Prostate gland (tissue), 2 donors: ENCODE measurements around the gene CDC34. TPM values are rescaled to one million over a fixed set of nuclear protein-coding genes. Genes with fewer than 3 reads are reported as not detected.

Experiments
- DNase-seq: peaks from one replicate; pipeline ENCODE4 v3.0.0-alpha.2; 2019; ENCODE audit warnings: low spot score
- H3K27ac ChIP-seq, 2 donors: fragments of 200-600 bp; sonication (generic); 2 replicates each; pipeline ENCODE4 v1.5.1; 2017 to 2019
- H3K27me3 ChIP-seq: fragments of 200-600 bp; sonication (generic); replicated peaks from 2 replicates; pipeline ENCODE4 v1.5.1; 2019; ENCODE audit not compliant: insufficient read depth
- H3K36me3 ChIP-seq, 2 donors: fragments of 200-600 bp; sonication (generic); 1 replicate in 1 of 2; 2 replicates in 1 of 2; pipeline versions ENCODE4 v1.5.1 to v1.8.1; 2017 to 2019
- H3K4me1 ChIP-seq: fragments of 200-600 bp; sonication (generic); replicated peaks from 2 replicates; pipeline ENCODE4 v1.5.1; 2019
- H3K4me3 ChIP-seq, 2 donors: fragments of 200-600 bp; sonication (generic); 2 replicates each; pipeline ENCODE4 v1.5.1; 2017 to 2019
- H3K9me3 ChIP-seq: fragments of 200-600 bp; sonication (generic); 2 replicates; pipeline ENCODE4 v1.5.1; 2017
- CTCF ChIP-seq, 4 experiments: fragments of 200-600 bp in 2 of 4; fragments of 450-650 bp in 2 of 4; sonication (generic) in 2 of 4; IDR thresholded peaks; 1 replicate in 3 of 4; 2 replicates in 1 of 4; pipeline ENCODE4 v1.5.1; 2016 to 2019; ENCODE audit warnings: antibody characterized with exemption in 4 of 4, mild to moderate bottlenecking in 2 of 4, moderate library complexity in 2 of 4
- POLR2A ChIP-seq: fragments of 450-650 bp; IDR thresholded peaks from one replicate; pipeline ENCODE4 v1.6.1; 2016; ENCODE audit warnings: antibody characterized with exemption, mild to moderate bottlenecking
- POLR2AphosphoS5 ChIP-seq: sonication (generic); formaldehyde crosslinking; IDR thresholded peaks from one replicate; pipeline ENCODE4 v1.6.1; 2017; ENCODE audit warnings: antibody characterized with exemption
- WGBS: methylation state at CpG from one replicate; pipeline ENCODE4 v1.1.5; 2018; 5-methylcytosine and 5-hydroxymethylcytosine counted together
- intact Hi-C: fragments of 100-400 bp; cut with DNase I; formaldehyde crosslinking; loops from one replicate; pipeline ENCODE4 v1.14.2; 2022
- total RNA-seq, 2 donors: library from RNA; depleted of rRNA; stranded (reverse); fragments of >200 nt; gene quantifications; one replicate each; pipeline ENCODE4 v1.1.0, GENCODE V29; 2016

Gene CDC34
- total RNA-seq, 2 donors from 2014 or later: 93.4 to 159 TPM

GRCh38 chr19:535017-535835, 3.7 kb downstream of the CDC34 start:
- no peak overlapping the region for H3K27ac ChIP-seq
- H3K9me3 ChIP-seq: no peaks in the 10 kb centered on the region
- TF ChIP-seq POLR2AphosphoS5: no peak
- no peak for TF ChIP-seq CTCF (IDR thresholded peaks at IDR 0.05)
- no peak for TF ChIP-seq POLR2A
- WGBS: 56% methylated on average over 16 of the region's 16 CpGs
- H3K4me1 ChIP-seq: peaks cover 9% of the 10 kb centered on the region
- H3K4me3 ChIP-seq: no peak overlapping the region
- intact Hi-C loops: no loop called here
- DNase-seq: no peak
- H3K27me3 ChIP-seq: no peaks in the 10 kb centered on the region
- H3K36me3 ChIP-seq: peaks cover 5 to 10% of the 10 kb centered on the region in 2 donors

- intact Hi-C loops: no loop called here
- no peak overlapping the region for H3K4me3 ChIP-seq
- H3K36me3 ChIP-seq: peaks cover 5 to 15% of the 10 kb centered on the region in 2 donors
- no peaks in the 10 kb centered on the region for H3K27me3 ChIP-seq
- TF ChIP-seq POLR2AphosphoS5 (no peak), CTCF (IDR thresholded peaks at IDR 0.05) (no peak), POLR2A (no peak)
- no peak overlapping the region for H3K27ac ChIP-seq
- H3K4me1 ChIP-seq: peaks cover 9% of the 10 kb centered on the region
- 90% methylated on average over 43 of the region's 55 CpGs for WGBS
- no peaks in the 10 kb centered on the region for H3K9me3 ChIP-seq
- no peak for DNase-seq
These were observed 4.7 kb downstream of the CDC34 start for GRCh38 chr19:536031-536880.

GRCh38 chr19:536881-537404, 5.4 kb downstream of the CDC34 start:
- WGBS: 96% methylated on average over 26 of the region's 26 CpGs
- TF ChIP-seq CTCF (IDR thresholded peaks at IDR 0.05) (no peak), POLR2A (no peak), POLR2AphosphoS5 (no peak)
- H3K36me3 ChIP-seq: peaks cover 5 to 21% of the 10 kb centered on the region in 2 donors
- intact Hi-C loops: no loop called here
- peaks cover 9% of the 10 kb centered on the region for H3K4me1 ChIP-seq
- no peaks in the 10 kb centered on the region for H3K9me3 ChIP-seq
- H3K27ac ChIP-seq: no peak overlapping the region
- DNase-seq: no peak
- H3K27me3 ChIP-seq: no peaks in the 10 kb centered on the region
- H3K4me3 ChIP-seq: no peak overlapping the region

GRCh38 chr19:538641-539428, 7.3 kb downstream of the CDC34 start:
- Histone ChIP-seq H3K4me3 (no peak overlapping the region), H3K36me3 (peaks cover 5 to 21% of the 10 kb centered on the region in 2 donors), H3K9me3 (no peaks in the 10 kb centered on the region), H3K4me1 (peaks cover 2% of the 10 kb centered on the region), H3K27me3 (no peaks in the 10 kb centered on the region), H3K27ac (no peak overlapping the region)
- WGBS: 81% methylated on average over 35 of the region's 40 CpGs
- no peak for TF ChIP-seq POLR2A
- no peak for TF ChIP-seq POLR2AphosphoS5
- TF ChIP-seq CTCF (IDR thresholded peaks at IDR 0.05): no peak
- no peak for DNase-seq
- intact Hi-C loops: no loop called here
